Gastroesophageal sphincter (tissue), 3 donors: ENCODE results near the gene UGT3A2.

ENCODE experiments used
- CTCF ChIP-seq, 4 experiments: fragments of 200-600 bp in 2 of 4; fragments of 450-650 bp in 2 of 4; sonication (generic) in 1 of 4; IDR thresholded peaks; one replicate each; pipeline ENCODE4 v1.5.1; 2017 to 2019; ENCODE audit warnings: antibody characterized with exemption in 4 of 4, mild to moderate bottlenecking in 2 of 4, moderate library complexity in 2 of 4
- EP300 ChIP-seq: sonication (generic); formaldehyde crosslinking; IDR thresholded peaks from one replicate; pipeline ENCODE4 v1.6.1; 2017; ENCODE audit warnings: antibody characterized with exemption, mild to moderate bottlenecking
- POLR2A ChIP-seq, 2 donors: fragments of 450-650 bp; IDR thresholded peaks; one replicate each; pipeline ENCODE4 v1.6.1; 2017; ENCODE audit warnings: antibody characterized with exemption in 2 of 2, mild to moderate bottlenecking in 2 of 2, moderate library complexity in 1 of 2
- POLR2AphosphoS5 ChIP-seq: sonication (generic); formaldehyde crosslinking; IDR thresholded peaks from one replicate; pipeline ENCODE4 v1.6.1; 2017; ENCODE audit warnings: antibody characterized with exemption

GRCh38 chr5:35996076-35996475 lies 70.6 kb downstream of the UGT3A2 start:
- TF ChIP-seq POLR2AphosphoS5 (no peak), POLR2A (IDR thresholded peaks at IDR 0.05) (no peak), CTCF (IDR thresholded peaks at IDR 0.05) (no peak), EP300 (no peak)
